Upper lobe of right lung (tissue), 1 donor: ENCODE data around the gene CD7. TPM values are rescaled to one million over a fixed set of nuclear protein-coding genes. Genes with fewer than 3 reads are reported as not detected.

Experiments used
- ATAC-seq: fragments of 200-7000 bp; cut with Tn5 transposase; one replicate; pipeline ENCODE4 v1.9.1; 2020; ENCODE audit warnings: mild to moderate bottlenecking, moderate library complexity
- DNase-seq: peaks from one replicate; pipeline ENCODE4 v3.0.0-alpha.2; 2020
- H3K27ac ChIP-seq: fragments of 200-600 bp; one replicate; pipeline ENCODE4 v1.8.0; 2022
- H3K27me3 ChIP-seq: fragments of 200-600 bp; one replicate; pipeline ENCODE4 v1.8.0; 2022; ENCODE audit warnings: mild to moderate bottlenecking
- H3K36me3 ChIP-seq: fragments of 200-600 bp; one replicate; pipeline ENCODE4 v1.8.0; 2022
- H3K4me1 ChIP-seq: fragments of 200-600 bp; one replicate; pipeline ENCODE4 v1.8.0; 2022
- H3K4me3 ChIP-seq: fragments of 200-600 bp; one replicate; pipeline ENCODE4 v1.8.0; 2022; ENCODE audit warnings: mild to moderate bottlenecking
- H3K9me3 ChIP-seq: fragments of 200-600 bp; one replicate; pipeline ENCODE4 v1.8.0; 2022
- intact Hi-C: fragments of 100-400 bp; cut with DNase I; formaldehyde crosslinking; loops from one replicate; pipeline ENCODE4 v1.11.0; 2022
- total RNA-seq: library from RNA; stranded (reverse); fragmentation: NEBNext Ultra II Directional; extraction: Animal tissue kit (Norgen Biotek cat#: 25700); gene quantifications from one replicate; pipeline ENCODE4 v1.2.1, GENCODE V29; 2021
- TF ChIP-seq, protein P1 (sequence below): fragments of 200-600 bp; IDR thresholded peaks from one replicate; pipeline ENCODE4 v1.8.0; 2022; ENCODE audit warnings: antibody characterized with exemption
- donor health status: DM: no; HTN: yes; CAD: no; lungs with severe emphysema.

The CD7 gene
- total RNA-seq, 1 donor from 2014 or later = 7.2 TPM

DNA sequence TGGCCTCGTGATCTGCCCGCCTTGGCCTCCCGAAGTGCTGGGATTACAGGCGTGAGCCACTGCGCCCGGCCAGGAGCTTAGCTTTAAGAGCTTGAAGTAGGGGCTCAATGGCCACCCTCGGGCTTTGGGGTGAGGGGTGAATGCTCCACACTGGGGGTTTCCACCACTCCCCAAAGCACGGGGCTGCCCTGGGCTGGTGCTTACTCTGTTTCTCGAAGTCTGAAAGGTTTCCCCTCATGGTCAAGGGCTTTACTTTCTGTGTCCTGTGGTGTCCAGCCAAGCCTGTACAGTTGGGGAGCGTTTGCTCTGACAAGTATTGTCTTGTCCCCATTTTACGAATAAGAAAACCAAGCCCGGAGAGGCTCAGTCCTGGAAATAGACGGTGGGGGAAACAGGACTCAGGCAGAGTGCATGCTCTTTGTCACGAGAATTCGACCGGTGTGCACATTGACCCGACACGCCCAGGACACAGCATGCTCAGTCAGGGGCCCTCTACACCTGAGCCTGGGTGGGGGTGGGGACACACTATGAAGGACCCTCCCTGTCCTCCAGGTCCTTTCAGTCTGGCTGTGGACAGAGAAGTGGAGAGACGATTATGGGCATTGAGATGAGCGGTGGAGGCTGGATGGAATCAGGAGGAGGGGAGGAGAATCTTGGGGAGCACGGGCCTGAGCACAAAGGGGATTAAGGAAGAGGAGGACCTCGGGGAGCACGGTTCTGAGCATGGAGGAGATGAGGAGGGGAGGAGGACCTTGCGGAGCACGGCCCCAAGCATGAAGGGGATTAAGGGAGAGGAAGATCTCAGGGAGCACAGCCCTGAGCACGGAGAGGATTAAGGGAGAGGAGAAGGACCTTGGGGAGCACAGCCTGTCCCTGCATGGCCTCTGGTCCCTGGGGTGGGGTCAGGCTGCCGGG lies 7.5 kb downstream of the CD7 start:
- TF ChIP-seq, protein P1, sequence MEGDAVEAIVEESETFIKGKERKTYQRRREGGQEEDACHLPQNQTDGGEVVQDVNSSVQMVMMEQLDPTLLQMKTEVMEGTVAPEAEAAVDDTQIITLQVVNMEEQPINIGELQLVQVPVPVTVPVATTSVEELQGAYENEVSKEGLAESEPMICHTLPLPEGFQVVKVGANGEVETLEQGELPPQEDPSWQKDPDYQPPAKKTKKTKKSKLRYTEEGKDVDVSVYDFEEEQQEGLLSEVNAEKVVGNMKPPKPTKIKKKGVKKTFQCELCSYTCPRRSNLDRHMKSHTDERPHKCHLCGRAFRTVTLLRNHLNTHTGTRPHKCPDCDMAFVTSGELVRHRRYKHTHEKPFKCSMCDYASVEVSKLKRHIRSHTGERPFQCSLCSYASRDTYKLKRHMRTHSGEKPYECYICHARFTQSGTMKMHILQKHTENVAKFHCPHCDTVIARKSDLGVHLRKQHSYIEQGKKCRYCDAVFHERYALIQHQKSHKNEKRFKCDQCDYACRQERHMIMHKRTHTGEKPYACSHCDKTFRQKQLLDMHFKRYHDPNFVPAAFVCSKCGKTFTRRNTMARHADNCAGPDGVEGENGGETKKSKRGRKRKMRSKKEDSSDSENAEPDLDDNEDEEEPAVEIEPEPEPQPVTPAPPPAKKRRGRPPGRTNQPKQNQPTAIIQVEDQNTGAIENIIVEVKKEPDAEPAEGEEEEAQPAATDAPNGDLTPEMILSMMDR = no peak
- Histone ChIP-seq H3K27me3 (peaks cover 24% of the 10 kb centered on the region), H3K4me1 (no peaks in the 10 kb centered on the region), H3K36me3 (no peaks in the 10 kb centered on the region), H3K4me3 (no peak overlapping the region), H3K9me3 (no peaks in the 10 kb centered on the region), H3K27ac (no peak overlapping the region)
- intact Hi-C loops = no loop called here
- no peak for DNase-seq
- no peak for ATAC-seq

DNA sequence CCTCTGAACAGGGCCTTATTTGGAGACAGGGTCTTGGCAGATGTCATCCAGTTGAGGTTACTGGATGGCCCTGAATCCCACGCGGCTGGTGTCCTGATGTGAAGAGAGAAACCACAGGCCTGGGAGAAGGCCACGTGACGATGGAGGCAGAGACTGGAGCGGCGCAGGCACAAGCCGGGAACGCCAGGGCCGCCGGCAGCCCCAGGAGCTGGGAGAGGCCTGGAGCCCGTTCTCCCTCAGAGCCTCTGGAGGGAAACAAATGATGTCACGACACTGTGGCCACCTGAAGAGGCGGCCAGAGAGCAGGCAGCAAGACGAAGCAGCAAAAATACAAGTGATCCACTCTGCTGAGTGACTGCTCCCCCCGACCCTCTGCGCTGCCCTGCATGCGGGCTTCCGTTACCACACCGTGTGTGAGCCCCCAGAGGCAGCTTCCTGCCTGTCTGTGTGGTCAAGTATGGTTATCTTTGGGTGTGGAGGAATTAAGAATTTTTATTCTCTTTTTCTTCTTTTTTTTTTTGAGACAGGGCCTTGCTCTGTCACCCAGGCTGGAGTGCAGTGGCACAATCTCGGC lies 11.6 kb downstream of the CD7 start:
- Histone ChIP-seq H3K4me1 (peaks cover 5% of the 10 kb centered on the region), H3K27ac (no peak overlapping the region), H3K36me3 (no peaks in the 10 kb centered on the region), H3K27me3 (peaks cover 7% of the 10 kb centered on the region), H3K9me3 (no peaks in the 10 kb centered on the region), H3K4me3 (no peak overlapping the region)
- ATAC-seq = no peak
- TF ChIP-seq, protein P1 = no peak
- DNase-seq = no peak
- intact Hi-C loops = no loop called here

DNA sequence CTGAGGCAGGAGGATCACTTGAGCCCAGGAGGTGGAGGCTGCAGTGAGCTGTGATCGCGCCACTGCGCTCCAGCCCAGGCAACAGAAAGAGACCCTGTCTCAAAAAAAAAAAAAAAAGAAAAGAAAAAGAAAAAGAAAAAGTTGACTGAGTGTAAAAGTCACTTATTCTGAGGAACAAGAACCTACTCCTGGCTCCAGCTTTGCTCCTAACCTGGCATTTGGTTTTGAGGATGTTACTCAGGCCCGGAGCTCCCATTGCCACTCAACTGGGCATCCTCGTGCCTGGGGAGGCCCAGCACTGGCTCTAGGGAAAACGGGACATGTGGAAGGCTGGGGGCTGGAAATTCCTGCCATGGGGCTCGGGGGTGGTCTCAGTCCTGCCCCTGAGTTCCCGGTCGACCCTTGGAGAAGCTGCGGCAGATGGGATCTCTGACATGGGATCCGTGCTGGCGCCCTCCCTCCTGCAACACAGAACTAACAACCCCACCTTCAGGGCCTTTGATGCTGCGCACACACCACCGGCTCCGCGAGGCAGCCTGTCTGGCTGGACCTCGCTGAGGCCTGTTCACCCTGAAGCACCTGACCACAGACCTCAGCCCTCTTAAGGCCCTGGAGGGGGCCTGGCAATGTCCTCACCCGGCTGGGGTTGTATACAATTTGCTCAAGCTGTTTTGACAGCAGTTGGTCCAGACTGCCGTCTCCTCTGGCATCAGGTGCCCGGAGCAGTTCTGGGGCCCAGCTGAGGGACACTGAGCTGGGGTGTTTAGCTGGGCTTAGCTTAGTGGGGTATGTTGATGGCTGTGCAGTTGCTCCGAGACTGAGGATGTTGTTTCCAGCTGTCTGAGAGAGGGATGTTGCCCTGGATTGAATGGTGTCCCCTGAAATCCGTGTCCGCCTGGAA lies 12.3 kb downstream of the CD7 start:
- intact Hi-C loops = no loop called here
- TF ChIP-seq, protein P1 = no peak
- H3K9me3 ChIP-seq = no peaks in the 10 kb centered on the region
- H3K36me3 ChIP-seq = no peaks in the 10 kb centered on the region
- peaks cover 9% of the 10 kb centered on the region for H3K4me1 ChIP-seq
- no peak for ATAC-seq
- DNase-seq = no peak
- no peak overlapping the region for H3K4me3 ChIP-seq
- H3K27ac ChIP-seq = no peak overlapping the region
- no peaks in the 10 kb centered on the region for H3K27me3 ChIP-seq

DNA sequence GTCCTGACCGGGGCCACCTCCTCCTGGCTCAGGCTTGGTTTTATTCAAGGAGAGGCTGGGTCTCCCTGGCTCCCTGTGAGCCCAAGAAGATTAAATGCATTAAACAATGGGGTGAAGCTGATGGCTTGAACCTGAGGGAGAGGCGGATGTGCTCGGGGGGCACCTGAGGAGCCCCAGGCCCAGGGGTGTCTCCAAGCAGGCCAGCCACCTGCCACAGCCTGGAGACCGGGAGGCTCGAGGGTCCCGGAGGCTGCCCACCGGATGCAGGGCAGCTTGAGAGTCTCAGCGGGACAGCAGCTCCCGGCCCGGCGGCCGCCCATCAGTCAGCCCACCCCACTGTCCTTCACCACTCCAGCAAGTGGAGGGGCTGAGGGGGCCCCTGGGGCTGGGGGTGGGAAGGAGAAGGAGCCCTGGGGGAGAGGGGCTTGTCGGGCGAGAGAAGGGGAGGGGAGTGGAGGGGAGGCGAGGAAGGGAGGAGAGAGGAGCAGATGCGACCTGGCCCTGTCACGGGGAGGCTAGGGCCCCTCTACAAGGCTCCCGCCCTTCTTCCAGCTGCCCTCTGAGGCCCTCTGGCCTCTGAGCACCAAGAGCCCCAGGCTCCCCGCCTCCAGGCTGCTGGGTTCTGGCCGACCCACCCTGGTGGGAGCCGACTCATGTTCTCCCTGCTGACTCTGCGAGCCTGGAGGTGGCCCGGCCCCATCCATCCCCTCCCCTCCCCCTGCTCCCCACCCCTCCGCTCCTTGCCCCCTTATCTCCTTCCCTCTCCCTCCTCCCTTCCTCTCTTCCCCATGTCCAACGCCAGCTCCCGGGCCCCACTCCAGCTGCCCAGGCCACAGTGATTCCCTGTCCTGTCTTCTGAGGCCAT lies 13.2 kb downstream of the CD7 start:
- no peak for ATAC-seq
- intact Hi-C loops = no loop called here
- Histone ChIP-seq H3K36me3 (no peaks in the 10 kb centered on the region), H3K9me3 (no peaks in the 10 kb centered on the region), H3K4me1 (peaks cover 9% of the 10 kb centered on the region), H3K27me3 (no peaks in the 10 kb centered on the region), H3K27ac (no peak overlapping the region), H3K4me3 (no peak overlapping the region)
- DNase-seq = peak; percentile 59
- TF ChIP-seq, protein P1 = no peak
